ENCODE data around the gene STIM1. TPM values are rescaled to one million over a fixed set of nuclear protein-coding genes. Genes with fewer than 3 reads are reported as not detected.

The STIM1 gene
- total RNA-seq, 4 donors from 2014 or later: 42.4 to 114 (median 72.8) TPM

DNA sequence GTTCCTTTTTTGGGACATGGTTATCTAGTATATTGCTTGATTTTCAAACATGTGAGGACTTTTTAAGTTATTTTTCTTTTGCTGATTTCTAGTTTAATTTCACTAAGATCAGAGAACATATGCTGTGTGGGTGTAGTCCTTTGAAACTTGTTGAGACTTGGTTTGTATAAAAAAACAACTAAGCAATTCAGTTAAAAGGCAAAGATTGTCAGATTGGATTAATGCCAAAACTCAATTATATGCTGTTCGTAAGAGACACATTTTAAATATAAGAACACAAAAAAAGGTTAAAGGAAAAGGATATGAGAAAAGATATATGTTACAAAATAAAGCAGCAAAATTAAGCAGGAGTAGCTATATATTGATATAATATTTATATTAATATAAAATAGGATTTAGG is 221.3 kb downstream of the STIM1 start:
- WGBS, 2 donors (ENCODE audit: low coverage in 1 of 2): 78 to 88% methylated on average over 1 of the region's 1 CpG
- no peak for ATAC-seq
- no peak for TF ChIP-seq EP300 (IDR thresholded peaks at IDR 0.05)
- no peak for TF ChIP-seq POLR2A (IDR thresholded peaks at IDR 0.05)
- TF ChIP-seq, protein P1, sequence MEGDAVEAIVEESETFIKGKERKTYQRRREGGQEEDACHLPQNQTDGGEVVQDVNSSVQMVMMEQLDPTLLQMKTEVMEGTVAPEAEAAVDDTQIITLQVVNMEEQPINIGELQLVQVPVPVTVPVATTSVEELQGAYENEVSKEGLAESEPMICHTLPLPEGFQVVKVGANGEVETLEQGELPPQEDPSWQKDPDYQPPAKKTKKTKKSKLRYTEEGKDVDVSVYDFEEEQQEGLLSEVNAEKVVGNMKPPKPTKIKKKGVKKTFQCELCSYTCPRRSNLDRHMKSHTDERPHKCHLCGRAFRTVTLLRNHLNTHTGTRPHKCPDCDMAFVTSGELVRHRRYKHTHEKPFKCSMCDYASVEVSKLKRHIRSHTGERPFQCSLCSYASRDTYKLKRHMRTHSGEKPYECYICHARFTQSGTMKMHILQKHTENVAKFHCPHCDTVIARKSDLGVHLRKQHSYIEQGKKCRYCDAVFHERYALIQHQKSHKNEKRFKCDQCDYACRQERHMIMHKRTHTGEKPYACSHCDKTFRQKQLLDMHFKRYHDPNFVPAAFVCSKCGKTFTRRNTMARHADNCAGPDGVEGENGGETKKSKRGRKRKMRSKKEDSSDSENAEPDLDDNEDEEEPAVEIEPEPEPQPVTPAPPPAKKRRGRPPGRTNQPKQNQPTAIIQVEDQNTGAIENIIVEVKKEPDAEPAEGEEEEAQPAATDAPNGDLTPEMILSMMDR (IDR thresholded peaks at IDR 0.05): no peak
- no peak for TF ChIP-seq POLR2AphosphoS5 (IDR thresholded peaks at IDR 0.05)

DNA sequence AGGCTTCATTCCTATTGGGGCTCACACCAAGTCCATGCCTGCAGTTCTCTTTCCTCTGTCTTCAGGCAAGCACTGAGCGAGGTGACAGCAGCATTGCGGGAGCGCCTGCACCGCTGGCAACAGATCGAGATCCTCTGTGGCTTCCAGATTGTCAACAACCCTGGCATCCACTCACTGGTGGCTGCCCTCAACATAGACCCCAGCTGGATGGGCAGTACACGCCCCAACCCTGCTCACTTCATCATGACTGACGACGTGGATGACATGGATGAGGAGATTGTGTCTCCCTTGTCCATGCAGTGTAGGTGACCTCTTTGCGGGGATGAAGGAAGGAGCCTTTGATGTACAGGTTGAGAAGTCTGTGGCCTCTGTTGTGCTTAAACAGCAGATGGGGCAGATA is 227.7 kb downstream of the STIM1 start:
- no peaks in the 10 kb centered on the region for H3K4me1 ChIP-seq
- no peaks in the 10 kb centered on the region for H3K27me3 ChIP-seq
- H3K36me3 ChIP-seq: peaks cover 3 to 81% of the 10 kb centered on the region in 2 donors
- no peak overlapping the region for H3K4me3 ChIP-seq
- TF ChIP-seq POLR2AphosphoS5 (IDR thresholded peaks at IDR 0.05) (no peak), EP300 (IDR thresholded peaks at IDR 0.05) (no peak), POLR2A (IDR thresholded peaks at IDR 0.05) (no peak)
- TF ChIP-seq, protein P1 (IDR thresholded peaks at IDR 0.05): no peak
- no peaks in the 10 kb centered on the region for H3K9me3 ChIP-seq
- no peak for ATAC-seq
- 57 to 100% methylated on average over 4 to 5 of the region's 9 CpGs for WGBS, 2 donors (ENCODE audit: low coverage in 1 of 2)
- no peak overlapping the region for H3K27ac ChIP-seq

More for the DNA sequence above, 221.3 kb downstream of the STIM1 start:
- no peak overlapping the region for H3K27ac ChIP-seq
- H3K4me3 ChIP-seq: no peak overlapping the region
- H3K36me3 ChIP-seq: peaks cover 0 to 38% of the 10 kb centered on the region in 2 donors
- peaks cover 8 to 19% (median 8%) of the 10 kb centered on the region in 3 donors for H3K4me1 ChIP-seq
- no peaks in the 10 kb centered on the region for H3K27me3 ChIP-seq
- H3K9me3 ChIP-seq: no peaks in the 10 kb centered on the region

DNA sequence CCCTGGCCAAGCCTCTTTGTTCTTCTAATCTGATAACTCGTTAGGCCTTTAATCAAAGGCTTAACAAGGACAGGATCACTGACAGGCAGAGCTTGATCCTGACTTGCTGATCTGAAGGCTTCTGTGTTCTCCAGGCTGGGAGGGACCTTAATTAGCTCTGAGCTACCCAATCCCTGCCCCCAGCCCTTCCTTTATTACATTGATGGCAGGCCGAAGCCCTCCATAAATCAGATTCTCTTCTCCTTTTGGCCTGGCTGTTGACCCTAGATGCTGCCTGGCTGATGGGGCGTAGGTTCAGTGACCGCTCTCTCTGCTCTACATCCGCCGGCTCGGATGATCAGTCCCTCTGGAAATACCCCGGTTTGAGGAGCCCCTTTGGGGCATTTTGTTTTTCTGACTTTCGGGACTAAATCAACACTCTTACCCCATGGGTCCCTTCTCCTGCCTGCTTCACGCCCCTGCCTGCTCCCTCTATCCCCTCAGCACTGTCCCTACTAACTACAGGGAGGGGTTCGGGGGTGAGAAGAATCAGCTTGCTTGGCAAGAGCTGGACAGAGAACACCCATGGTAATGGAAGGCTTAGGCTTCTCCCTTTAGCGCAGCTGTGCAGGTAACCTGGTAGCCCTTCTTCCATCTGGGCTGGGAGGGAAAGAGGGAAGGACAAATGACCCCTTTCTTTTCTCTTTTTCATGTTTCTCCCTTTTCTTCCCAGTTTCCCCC is 229.1 kb downstream of the STIM1 start:
- WGBS, 2 donors (ENCODE audit: low coverage in 1 of 2): 83 to 91% methylated on average over 8 to 11 of the region's 12 CpGs
- ATAC-seq: no peak
- Histone ChIP-seq H3K27me3 (no peaks in the 10 kb centered on the region), H3K9me3 (no peaks in the 10 kb centered on the region), H3K4me3 (no peak overlapping the region), H3K36me3 (peaks cover 3 to 86% of the 10 kb centered on the region in 2 donors), H3K27ac (no peak overlapping the region), H3K4me1 (no peaks in the 10 kb centered on the region)
- TF ChIP-seq POLR2A (IDR thresholded peaks at IDR 0.05): no peak
- TF ChIP-seq EP300 (IDR thresholded peaks at IDR 0.05): no peak
- TF ChIP-seq, protein P1 (IDR thresholded peaks at IDR 0.05): no peak
- TF ChIP-seq POLR2AphosphoS5 (IDR thresholded peaks at IDR 0.05): no peak

DNA sequence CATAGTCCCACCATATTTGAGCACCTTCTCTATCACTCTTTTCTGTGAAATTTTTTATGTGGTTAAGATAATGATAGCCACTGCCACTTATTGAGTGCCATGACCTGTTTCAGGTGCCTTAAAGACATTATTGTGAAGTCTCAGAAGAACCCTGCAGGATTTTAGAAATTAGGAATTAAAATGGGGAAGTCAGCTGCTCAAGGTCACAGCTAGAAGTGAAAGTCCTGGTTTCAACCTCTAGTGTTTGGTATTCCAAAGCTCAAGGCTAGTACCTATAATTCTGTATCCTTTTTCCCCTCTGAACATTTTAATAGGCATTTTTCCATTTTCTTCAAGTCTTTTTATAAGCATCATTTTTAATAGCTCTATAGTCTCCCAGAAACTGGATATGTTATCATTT is 230.1 kb downstream of the STIM1 start:
- Histone ChIP-seq H3K36me3 (peaks cover 3 to 95% of the 10 kb centered on the region in 2 donors), H3K4me1 (no peaks in the 10 kb centered on the region), H3K27me3 (no peaks in the 10 kb centered on the region), H3K9me3 (no peaks in the 10 kb centered on the region), H3K4me3 (no peak overlapping the region), H3K27ac (no peak overlapping the region)
- TF ChIP-seq POLR2A (IDR thresholded peaks at IDR 0.05): no peak
- TF ChIP-seq EP300 (IDR thresholded peaks at IDR 0.05): no peak
- TF ChIP-seq POLR2AphosphoS5 (IDR thresholded peaks at IDR 0.05): no peak
- TF ChIP-seq, protein P1 (IDR thresholded peaks at IDR 0.05): no peak
- ATAC-seq: no peak

Measured in gastroesophageal sphincter (tissue), 4 donors.